Frontal cortex (tissue), 4 donors: Measurements from ENCODE around the gene CDC25C. TPM values are rescaled to one million over a fixed set of nuclear protein-coding genes. Genes with fewer than 3 reads are reported as not detected.

Source experiments
- DNase-seq, 2 donors: peaks; one replicate each; pipeline ENCODE4 v3.0.0; 2012; ENCODE audit warnings: low spot score in 2 of 2
- FAIRE-seq: peaks from 2 replicates; lab custom pipeline; 2012; peaks lifted over from hg19 to GRCh38; lab: Jason Lieb, UNC
- total RNA-seq: library from RNA; depleted of rRNA; stranded (reverse); fragments of >200 nt; gene quantifications from one replicate; pipeline ENCODE4 v1.2.3, GENCODE V29; 2014
- donor health status: control.
- donor health status: control.
- donor health status: control.

CDC25C gene
- 2.4 TPM for total RNA-seq

GRCh38 chr5:138331449-138332368 is at the start of gene CDC25C:
CDC25C (minus strand) TSS chr5:138331804; CDS start chr5:138331180, 624 bp downstream.
- peak; percentile 74 for FAIRE-seq

GRCh38 chr5:138372653-138373052 is 41.0 kb upstream of the CDC25C start:
- FAIRE-seq (no peak), DNase-seq (no peak)

More at GRCh38 chr5:138331449-138332368, at the start of gene CDC25C:
- DNase-seq: peak; percentile 80 to 94

GRCh38 chr5:138372225-138372624 is 40.6 kb upstream of the CDC25C start:
- DNase-seq (no peak), FAIRE-seq (no peak)

- FAIRE-seq (no peak), DNase-seq (no peak)
Measured at GRCh38 chr5:138371454-138371853, 39.9 kb upstream of the CDC25C start.

GRCh38 chr5:138370537-138370936 is 38.9 kb upstream of the CDC25C start:
- FAIRE-seq: no peak
- DNase-seq: no peak

- DNase-seq (no peak), FAIRE-seq (no peak)
Measured at GRCh38 chr5:138369706-138370105, 38.1 kb upstream of the CDC25C start.

GRCh38 chr5:138369261-138369660 is 37.7 kb upstream of the CDC25C start:
- no peak for FAIRE-seq
- no peak for DNase-seq

GRCh38 chr5:138366632-138367382 is 35.2 kb upstream of the CDC25C start:
- no peak for FAIRE-seq
- DNase-seq: no peak

- no peak for DNase-seq
- FAIRE-seq: no peak
Measured at GRCh38 chr5:138364576-138364975, 33.0 kb upstream of the CDC25C start.

GRCh38 chr5:138360941-138361452 is 29.4 kb upstream of the CDC25C start:
- DNase-seq (no peak), FAIRE-seq (no peak)

GRCh38 chr5:138359621-138360020 is 28.0 kb upstream of the CDC25C start:
- DNase-seq (no peak), FAIRE-seq (no peak)

GRCh38 chr5:138354926-138355378 is 23.3 kb upstream of the CDC25C start:
- peak in 1 of 2 donors; percentile 48 for DNase-seq

GRCh38 chr5:138354387-138354786 is 22.8 kb upstream of the CDC25C start:
- DNase-seq: no peak
- no peak for FAIRE-seq

More at GRCh38 chr5:138354926-138355378, 23.3 kb upstream of the CDC25C start:
- FAIRE-seq: no peak

- FAIRE-seq (no peak), DNase-seq (no peak)
Measured at GRCh38 chr5:138353560-138354080, 22.0 kb upstream of the CDC25C start.

- no peak for FAIRE-seq
- DNase-seq: peak; percentile 58 to 74
Measured at GRCh38 chr5:138352722-138353559, 21.3 kb upstream of the CDC25C start.

- no peak for FAIRE-seq
Measured at GRCh38 chr5:138352071-138352721, 20.6 kb upstream of the CDC25C start, which contains the start of gene KDM3B. KDM3B (plus strand) TSS chr5:138352685; CDS start chr5:138352796, 111 bp downstream.

GRCh38 chr5:138351517-138351916 is 19.9 kb upstream of the CDC25C start:
- no peak for DNase-seq
- no peak for FAIRE-seq

More at GRCh38 chr5:138352071-138352721, 20.6 kb upstream of the CDC25C start, which contains the start of gene KDM3B:
- DNase-seq: peak; percentile 86 to 92

GRCh38 chr5:138351056-138351455 is 19.5 kb upstream of the CDC25C start:
- DNase-seq: no peak
- FAIRE-seq: no peak

- DNase-seq (no peak), FAIRE-seq (no peak)
Measured at GRCh38 chr5:138350563-138350890, 18.9 kb upstream of the CDC25C start.
